CD4-positive, alpha-beta T cell treated with Interleukin-6 for 4 hours (primary cell): ENCODE measurements around the gene LYRM7.
"Not testable (repeated sequence)": the region's sequence is repeated elsewhere in the genome, so short reads cannot be mapped to it uniquely, and the experiment has no call there.

ENCODE experiments used
- DNase-seq: peaks from one replicate; pipeline ENCODE4 v3.0.0-alpha.2; 2020; ENCODE audit warnings: mixed read lengths

The LYRM7 gene

DNA sequence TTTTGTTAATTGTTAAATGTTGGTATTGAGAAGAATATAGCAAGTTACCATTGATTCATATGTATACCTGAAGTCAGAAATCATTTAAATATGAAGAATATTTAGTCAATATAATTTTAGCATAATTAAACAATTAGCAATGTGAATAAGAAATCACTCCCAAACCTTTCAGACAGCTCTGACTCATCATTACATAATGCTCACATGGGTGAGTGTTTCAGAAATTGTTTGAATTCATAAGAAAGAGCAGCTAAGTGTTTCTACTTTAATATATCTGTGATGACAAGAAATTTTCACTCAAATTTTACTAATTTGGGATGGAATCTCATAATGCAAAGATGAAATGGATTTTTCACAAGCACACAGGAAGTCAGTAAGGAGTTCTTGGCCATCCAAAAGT lies 51.1 kb downstream of the LYRM7 start:
- no peak for DNase-seq

DNA sequence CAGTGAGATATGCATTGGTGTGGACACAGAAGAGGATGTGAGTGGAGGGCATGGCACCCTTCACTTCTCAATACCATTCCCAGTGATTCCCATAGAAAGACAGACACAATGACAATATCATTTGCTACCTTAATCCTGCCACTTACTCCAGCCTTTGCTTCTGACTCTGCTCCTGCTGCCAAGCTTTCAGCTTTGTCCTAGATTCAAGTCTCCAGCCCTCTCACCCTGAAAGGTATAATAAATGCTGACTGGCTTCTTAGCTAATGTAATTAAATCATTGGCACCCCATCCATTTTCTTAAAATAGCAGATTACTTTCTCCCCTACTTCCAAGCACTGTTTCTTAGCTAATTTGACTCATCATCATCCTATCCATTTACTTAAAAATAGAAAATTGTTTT lies 52.0 kb downstream of the LYRM7 start:
- no peak for DNase-seq

DNA sequence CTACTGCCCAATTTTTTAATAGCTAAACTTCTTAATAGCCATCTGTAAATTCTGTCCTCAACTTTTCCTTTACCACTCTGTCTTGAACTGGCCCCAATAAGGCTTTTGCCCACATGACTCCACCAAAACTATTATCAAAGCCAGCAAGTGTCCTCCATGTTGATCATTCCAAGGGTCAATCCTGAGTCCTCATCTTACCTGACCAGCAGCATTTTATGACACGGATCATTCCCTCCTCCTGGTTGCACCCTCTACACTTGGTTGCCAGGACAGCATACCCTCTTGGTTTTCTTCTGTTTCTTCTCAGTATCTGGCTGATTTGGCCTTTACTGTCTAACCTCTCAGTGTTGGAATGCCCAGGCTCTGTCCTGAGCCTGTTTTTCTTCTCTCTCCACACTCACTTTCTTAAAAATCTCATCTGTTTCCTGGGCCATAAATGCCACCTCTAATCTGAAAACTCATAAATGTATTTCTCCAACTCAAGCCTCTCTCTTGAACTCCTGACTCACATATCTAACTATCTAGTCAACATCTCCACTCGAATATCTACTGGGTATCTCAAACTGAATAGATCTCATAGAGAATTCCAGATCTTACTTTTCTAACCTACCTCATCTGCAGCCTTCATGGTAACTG lies 53.1 kb downstream of the LYRM7 start:
- no peak for DNase-seq

DNA sequence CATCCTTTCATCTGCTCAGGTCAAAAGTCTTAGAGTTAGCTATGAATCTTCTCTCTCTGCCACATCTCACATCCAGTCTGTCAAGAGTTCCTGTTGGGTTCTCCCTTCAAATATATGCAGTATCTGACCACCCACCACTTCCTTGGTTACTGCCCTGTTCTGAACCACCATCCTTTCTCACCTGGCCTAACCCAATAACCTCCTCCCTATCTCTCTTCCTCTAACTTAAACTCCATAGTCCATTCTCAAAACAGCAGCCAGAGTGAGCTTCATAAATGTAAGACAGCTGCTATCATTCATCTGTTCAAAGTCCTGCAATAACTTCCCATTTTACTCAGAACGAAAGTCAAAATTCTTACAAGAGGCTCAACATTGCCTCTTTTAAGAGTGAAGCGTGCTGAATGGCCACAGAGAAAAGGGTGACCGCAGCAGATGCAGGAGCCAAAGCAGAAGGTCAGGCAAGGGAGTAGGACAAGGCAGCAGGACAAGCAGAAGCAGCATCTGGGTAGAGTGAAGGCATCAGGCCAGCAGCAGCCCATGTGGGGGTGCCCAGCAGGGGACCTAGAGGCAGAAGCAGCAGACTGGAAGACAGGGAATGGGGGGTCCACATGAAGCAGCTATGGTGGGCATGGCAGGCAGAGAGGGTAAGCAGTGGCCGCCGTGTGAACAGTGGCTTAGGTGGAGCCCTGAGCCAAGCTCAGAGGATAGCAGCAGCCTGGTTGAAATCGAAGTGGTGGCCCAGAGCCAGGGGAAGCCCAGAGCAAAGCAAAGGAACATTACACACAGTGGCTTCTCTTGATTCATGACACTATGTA lies 53.9 kb downstream of the LYRM7 start:
- DNase-seq, result no peak

- DNase-seq, result no peak
These were observed 54.7 kb downstream of the LYRM7 start for GRCh38 chr5:131225282-131225974.

DNA sequence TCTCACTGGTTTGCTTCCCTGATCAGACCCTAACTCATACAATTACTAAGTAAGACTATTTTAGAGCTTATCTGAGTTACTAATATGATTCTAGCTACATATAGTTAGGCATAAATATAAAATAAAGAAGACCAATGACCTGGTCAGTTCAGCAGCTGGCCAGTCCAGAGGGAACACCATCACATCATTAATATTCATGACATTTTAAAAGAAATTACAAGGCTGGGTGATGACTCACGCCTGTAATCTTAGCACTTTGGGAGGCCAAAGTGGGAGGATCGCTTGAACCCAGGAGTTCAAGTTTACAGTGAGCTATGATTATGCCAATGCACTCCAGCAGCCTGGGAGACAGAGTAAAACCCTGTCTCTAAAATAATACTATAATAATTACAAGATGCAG lies 56.2 kb downstream of the LYRM7 start:
- DNase-seq, result no peak

DNA sequence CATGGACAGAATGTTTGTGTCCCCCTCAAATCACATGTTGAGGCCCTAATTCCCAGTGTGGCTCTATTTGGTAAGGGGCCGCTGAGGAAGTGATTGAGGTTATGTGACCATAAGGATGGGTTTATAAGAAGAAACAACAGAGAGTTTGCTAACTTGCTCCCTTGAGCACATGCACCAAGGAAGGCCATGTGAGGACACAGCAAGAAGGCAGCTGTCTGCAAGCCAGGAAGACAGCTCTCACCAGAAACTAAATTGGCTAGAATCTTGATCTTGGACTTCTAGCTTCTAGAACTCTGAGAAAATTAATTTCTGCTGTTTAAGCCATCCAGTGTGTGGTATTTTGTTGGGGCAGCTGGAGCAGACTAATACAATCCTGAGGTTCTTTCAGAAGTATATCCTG lies 57.9 kb downstream of the LYRM7 start:
- DNase-seq, result no peak

DNA sequence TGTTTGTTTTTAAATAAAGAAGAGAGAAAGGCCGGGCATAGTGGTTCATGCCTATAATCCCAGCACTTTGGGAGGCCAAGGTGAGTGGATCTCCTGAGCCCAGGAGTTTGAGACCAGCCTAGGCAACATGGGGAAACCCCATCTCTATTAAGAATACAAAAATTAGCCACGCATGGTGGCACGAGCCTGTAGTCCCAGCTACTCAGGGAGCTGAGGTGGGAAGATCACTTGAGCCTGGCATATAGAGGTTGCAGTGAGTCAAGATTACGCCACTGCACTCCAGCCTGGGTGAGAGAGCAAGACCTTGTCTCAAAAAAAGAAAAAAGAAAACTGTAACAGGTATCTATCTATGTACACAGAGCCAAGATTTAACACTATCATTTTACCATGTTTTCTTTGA lies 58.9 kb downstream of the LYRM7 start:
- DNase-seq, result no peak

- no peak for DNase-seq
These were observed 59.7 kb downstream of the LYRM7 start for GRCh38 chr5:131230406-131230805.

- no peak for DNase-seq
These were observed 68.9 kb downstream of the LYRM7 start for GRCh38 chr5:131239686-131240085.

GRCh38 chr5:131242728-131243255 lies 72.0 kb downstream of the LYRM7 start:
- DNase-seq, result no peak

GRCh38 chr5:131245312-131245711 lies 74.6 kb downstream of the LYRM7 start:
- no peak for DNase-seq

- DNase-seq, result no peak
These were observed 75.2 kb downstream of the LYRM7 start for GRCh38 chr5:131245948-131246347.

GRCh38 chr5:131246504-131246903 lies 75.8 kb downstream of the LYRM7 start:
- DNase-seq, result no peak

GRCh38 chr5:131250751-131251475 lies 80.2 kb downstream of the LYRM7 start:
- DNase-seq, result no peak

DNA sequence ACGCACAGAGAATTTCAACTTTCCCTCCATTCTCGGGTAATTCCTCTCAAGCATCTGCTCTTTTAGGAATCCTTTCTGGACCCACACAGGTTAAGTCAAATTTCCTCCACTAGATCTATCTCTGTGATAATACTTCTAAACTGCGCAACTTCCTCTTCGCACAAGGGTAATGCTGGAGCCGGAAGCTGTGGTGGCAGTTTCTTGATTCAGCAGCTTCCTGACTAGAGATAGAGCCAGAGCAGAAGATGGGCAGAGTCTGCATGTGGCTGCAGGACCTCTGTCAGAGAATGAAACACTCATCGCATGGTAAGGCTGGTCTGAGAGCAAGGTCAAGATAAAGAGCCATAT lies 82.1 kb downstream of the LYRM7 start:
- peak; percentile 83 for DNase-seq

DNA sequence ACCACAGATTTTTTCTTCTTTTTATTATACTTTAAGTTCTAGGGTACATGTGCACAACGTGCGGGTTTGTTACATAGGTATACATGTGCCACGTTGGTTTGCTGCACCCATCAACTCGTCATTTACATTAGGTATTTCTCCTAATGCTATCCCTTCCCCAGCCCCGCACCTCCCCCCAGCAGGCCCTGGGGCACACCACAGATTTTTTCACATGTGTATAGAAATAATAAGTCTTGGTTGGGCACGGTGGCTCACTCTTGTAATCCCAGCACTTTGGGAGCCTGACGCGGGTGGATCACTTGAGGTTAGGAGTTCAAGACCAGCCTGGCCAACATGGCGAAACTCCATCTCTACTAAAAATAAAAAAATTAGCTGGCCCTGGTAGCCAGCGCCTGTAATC lies 83.3 kb downstream of the LYRM7 start:
- DNase-seq, result not testable (repeated sequence)

- DNase-seq, result no peak
These were observed 84.0 kb downstream of the LYRM7 start for GRCh38 chr5:131254741-131255140.
